HG02938 (cell line): ENCODE results near the gene KIAA1958.

ENCODE experiments used
- ATAC-seq: cut with Tn5 transposase; IDR thresholded peaks from one replicate; pipeline ENCODE4 v1.9.1; 2021; ENCODE audit warnings: mild to moderate bottlenecking, moderate library complexity; ENCODE audit not compliant: unreplicated experiment

The KIAA1958 gene

DNA sequence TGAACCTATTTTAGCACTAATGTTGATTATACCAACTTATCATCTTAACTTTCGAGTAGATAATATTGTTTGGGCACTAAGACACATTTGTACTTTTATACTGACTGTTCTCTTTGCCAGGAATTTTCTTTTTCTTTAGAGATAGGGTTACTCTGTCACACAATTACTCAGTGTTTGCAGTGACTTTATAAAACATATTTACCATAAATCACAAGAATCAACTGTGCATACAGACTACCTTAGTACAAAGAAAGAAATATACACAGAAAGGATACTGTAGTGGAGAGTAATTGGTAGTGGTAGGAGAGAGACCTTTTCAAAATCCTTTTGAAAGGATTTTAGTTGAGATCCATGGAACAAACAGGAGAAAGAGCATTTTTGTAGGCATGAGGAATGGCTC is 40.3 kb downstream of the KIAA1958 start:
- ATAC-seq, result no peak

DNA sequence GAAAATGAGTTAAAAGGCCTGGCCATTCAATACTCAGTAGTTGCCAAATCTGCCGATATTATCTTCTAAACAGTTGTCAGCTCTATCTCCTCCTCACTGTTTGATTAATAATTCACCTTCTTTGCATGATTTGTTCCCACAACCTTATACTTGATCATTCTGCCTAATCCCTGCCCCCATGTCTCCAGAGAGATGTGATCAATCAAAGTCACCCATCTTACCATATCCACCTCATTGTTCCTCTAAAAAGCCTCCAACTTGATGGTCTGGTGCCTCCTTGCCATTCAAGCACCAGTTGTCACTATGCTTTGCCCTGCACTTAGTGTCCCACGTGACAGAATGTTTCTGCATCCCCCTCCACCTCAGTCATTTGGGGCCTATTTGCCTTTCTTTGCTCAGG is 41.3 kb downstream of the KIAA1958 start:
- no peak for ATAC-seq

- no peak for ATAC-seq
Measured at GRCh38 chr9:112529316-112529715, 42.7 kb downstream of the KIAA1958 start.

DNA sequence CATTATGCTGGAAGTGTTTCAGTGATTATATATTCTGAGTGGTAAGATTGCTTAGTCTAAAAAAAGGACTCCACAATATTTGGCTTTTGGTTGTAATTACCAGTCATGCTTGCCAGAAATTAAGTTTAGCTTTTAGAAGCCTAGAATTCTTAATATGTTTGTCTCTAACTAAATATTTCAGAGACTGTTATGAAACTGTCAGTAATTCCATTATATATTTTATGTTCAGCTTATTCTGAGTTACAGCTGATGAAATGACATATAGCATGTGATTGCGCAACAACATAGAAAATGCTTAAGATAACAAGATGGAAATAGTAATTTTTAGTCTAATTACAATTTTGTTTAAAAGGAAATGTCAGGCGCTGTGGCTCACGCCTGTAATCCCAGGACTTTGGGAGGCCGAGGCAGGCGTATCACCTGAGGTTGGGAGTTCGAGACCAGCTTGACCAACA is 44.2 kb downstream of the KIAA1958 start:
- ATAC-seq, result no peak

GRCh38 chr9:112531666-112532282 is 45.1 kb downstream of the KIAA1958 start:
- no peak for ATAC-seq

GRCh38 chr9:112532427-112532826 is 45.8 kb downstream of the KIAA1958 start:
- ATAC-seq, result no peak

DNA sequence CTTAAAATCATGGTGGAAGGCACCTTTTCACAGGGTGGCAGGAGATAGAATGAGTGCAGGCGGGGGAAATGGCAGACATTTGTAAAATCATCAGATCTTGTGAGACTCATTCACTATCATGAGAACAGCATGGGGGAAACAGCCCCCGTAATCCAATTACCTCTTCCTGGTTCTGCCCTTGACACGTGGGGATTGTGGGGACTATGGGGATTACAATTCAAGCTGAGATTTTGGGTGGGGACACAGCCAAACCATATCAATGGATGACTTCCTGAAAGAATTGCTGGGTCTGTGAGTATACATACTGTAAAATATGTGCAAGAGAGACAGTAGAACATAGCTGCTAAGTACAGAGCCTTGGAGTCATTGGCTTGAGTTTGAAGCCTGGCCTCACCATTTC is 47.0 kb downstream of the KIAA1958 start:
- ATAC-seq, result no peak

- ATAC-seq, result no peak
Measured at GRCh38 chr9:112535301-112535700, 48.7 kb downstream of the KIAA1958 start.

- ATAC-seq, result no peak
Measured at GRCh38 chr9:112535811-112536210, 49.2 kb downstream of the KIAA1958 start.

DNA sequence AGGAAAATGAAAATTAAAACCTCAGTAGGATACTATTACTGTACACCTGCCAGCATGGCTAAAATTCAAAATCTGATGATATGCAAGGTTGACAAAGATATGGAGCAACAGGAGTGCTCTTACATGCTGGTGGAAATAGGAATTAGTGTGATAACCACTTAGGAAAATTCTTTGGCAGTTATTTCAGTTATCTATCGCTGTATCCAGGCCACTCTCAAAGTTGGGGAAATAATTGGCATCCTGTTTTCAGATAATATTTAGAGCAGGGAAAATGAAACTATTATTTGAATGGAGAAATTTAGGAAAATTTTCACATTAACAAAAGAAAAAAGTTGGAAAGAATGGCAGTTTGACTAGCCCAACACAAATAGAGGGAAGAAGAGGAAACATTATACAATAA is 50.9 kb downstream of the KIAA1958 start:
- no peak for ATAC-seq

GRCh38 chr9:112540800-112541199 is 54.2 kb downstream of the KIAA1958 start:
- ATAC-seq, result no peak

DNA sequence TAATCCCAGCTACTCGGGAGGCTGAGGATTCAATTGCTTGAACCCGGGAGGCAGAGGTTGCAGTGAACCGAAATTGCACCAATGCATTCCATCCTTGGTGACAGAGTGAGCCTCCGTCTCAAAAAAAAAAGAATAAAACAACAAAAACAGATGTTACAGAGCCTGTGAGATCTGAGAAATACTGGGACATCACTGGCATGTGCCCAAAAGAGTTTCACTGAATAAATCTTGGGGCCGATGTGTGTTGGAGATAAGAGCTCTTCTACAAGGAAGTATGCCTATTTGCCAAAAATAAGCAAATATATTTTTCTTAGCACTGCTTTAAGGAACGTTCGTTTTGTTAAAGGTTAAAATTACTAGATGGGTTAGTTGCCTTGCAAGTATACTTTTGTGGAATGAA is 55.1 kb downstream of the KIAA1958 start:
- no peak for ATAC-seq

- no peak for ATAC-seq
Measured at GRCh38 chr9:112542593-112543292, 56.1 kb downstream of the KIAA1958 start.

GRCh38 chr9:112544477-112544876 is 57.9 kb downstream of the KIAA1958 start:
- ATAC-seq, result no peak

GRCh38 chr9:112545237-112545636 is 58.6 kb downstream of the KIAA1958 start:
- no peak for ATAC-seq

DNA sequence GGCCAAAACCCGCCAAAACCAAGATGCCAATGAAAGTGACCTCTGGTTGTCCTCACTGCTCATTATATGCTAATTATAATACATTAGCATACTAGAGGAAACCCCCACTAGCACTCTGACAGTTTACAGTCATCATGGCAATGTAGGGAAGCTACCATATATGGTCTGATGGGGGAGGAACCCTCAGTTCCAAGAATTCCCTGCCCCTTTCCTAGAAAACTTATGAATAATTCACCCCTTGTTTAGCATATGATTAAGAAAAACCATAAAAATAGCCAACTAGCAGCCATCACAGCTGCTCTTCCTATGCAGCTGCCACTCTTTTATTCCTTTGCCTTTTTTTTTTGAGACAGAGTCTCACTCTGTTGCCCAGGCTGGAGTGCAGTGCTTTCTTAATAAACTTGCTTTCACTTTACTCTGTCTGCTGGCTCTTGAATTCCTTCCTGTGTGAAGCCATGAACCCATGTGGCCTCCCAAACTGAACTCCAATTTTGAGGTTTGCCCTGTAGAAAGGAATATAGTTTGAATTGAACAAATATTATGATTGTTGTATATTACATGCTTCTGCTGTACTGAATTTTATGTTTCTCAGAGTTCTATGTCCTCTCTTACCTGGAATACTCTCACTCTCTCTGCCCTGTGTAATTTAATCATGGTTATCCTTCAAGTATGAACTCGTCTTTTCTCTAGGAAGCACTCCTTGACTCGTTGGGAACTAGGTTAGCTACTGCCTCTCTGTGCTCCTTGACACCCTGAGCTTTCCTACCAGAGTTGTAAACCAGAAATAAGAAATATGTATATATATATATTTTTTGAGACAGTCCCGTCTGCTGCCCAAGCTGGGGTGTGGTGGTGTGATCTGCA is 59.8 kb downstream of the KIAA1958 start:
- no peak for ATAC-seq

DNA sequence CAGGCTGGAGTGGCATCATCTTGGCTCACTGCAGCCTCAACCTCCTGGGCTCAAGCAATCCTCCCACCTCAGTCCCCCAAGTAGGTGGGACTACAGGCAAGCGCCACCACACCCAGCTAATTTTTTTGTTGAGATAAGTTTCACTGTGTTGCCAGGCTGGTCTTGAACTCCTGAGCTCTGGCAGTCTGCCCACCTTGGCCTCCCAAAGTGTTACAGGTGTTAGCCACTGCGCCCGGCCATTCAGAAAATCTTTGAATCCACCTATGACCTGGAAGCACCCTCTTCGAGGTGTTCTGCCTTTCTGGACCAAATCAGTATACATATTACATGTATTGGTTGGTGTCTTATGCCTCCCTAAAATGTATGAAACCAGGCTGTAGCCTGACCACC is 61.4 kb downstream of the KIAA1958 start:
- ATAC-seq, result no peak

DNA sequence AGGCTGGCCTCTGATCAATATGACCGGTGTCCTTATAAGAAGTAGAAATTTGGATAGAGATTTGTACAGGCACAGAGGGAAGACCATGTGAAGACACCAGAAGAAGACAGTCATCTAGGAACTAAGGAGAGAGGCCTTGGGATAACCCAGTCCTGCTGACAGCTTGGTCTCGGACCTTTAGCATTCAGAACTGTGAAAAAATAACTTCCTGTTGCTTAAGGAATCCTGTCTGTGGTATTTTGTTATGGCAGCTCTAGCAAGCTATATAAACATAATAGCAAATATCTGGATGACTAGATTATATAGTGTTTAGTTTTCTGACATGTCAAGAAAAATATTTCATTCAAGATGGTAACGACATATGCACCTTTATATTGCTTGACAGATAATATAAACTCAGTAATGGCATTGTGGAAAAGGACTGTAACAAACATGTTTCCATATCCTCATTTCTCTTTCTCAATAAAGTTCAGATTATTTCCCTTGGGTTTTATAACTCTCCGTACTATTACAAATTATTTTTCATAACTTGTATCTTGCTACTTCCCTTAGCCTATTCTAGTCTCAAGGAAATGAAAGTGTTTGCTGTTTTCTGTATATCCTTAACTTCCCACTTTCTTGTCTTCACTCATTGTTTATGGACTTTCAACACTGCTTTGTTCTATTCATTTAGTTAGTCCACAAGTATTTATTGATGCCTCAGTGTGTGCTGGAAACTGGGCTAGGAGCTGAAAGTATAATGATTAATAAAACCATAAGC is 62.4 kb downstream of the KIAA1958 start:
- ATAC-seq, result no peak

DNA sequence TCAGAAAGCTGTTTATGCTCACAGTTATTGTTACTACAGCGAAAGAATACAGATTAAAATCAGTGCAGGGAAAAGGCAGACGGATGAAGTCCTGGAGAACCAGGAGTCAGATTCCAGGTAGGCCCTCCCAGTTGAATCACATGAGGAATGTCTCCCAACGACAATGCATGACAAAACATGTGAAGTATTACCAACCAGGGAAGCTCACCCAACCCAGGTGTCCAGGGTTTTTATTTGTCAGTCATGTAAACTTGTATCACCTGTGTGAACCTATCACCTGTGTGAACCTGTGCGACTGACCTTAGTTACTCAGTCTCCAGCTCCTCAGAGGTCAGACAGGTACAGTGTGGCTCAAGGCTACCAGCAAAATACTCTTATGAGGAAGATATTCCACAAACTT is 63.9 kb downstream of the KIAA1958 start:
- ATAC-seq, result no peak

GRCh38 chr9:112551641-112552040 is 65.0 kb downstream of the KIAA1958 start:
- no peak for ATAC-seq
